ENCODE results near the gene ZNF22.

ZNF22 gene

DNA sequence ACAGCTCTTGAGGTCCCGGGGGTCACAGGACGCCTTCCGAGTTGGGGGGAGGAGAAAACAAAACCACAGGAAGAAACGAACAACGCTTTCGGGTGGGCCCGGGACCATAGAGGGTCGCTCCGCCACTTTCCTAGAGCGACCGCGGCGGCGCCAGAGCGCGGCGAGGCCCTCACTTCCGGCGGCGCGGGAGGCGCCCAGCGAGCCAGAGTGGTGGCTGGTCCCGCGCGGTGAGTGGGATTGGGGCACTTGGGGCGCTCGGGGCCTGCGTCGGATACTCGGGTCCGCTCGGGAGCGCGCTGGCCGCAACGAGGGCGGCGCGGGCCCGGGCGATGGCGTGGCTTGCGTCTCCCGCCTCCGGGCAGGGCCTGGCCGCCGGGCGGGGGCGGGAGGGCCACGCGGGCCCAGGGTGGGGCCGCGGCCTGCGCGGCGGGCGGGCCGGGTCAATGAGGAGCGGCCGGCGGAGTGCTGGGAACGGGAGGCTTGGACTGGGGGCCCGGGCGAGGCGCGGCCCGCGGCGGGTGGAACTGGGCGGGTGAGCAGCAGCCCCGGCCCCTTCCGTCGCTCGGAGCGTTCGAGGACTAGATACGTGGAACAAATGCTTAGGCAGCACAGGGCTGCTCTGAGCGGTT lies at the start of gene ZNF22:
ZNF22 (plus strand) TSS at position 172 of the 629 bp plus-strand sequence. CDS start 2,446 bp downstream, outside the sequence.
- DNase-seq, result peak in 1 of 2 experiments; percentile 13

DNA sequence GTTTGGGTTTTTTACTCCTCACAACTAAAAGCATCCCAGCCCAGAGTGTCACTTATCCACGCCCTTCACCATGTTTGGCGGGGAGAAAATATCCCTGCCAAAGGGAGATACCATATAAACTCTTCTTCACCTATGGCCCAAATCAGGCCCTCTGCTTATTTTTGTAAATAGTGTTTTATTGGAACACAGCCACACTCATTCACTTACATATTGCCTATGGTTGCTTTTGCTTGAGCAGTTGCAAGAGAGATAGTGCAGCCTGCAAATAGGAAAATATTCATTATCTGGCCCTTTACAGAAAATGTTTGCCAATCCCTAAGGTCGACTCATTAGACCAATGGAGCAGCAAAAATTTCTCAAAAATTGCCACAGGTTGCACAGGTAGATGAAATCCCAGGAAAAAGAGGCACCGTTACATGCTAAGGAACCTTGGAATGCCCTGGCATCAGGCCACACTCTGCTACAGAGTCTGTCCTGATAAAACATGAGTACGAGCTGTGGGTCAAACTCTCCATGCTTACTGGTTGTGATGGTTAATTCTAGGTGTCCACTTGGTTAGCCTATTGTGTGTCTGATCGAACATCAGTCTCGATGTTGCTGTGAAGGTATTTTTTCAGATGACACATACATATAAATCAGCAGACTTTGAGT lies 49.0 kb upstream of the ZNF22 start:
- DNase-seq, result no peak

DNA sequence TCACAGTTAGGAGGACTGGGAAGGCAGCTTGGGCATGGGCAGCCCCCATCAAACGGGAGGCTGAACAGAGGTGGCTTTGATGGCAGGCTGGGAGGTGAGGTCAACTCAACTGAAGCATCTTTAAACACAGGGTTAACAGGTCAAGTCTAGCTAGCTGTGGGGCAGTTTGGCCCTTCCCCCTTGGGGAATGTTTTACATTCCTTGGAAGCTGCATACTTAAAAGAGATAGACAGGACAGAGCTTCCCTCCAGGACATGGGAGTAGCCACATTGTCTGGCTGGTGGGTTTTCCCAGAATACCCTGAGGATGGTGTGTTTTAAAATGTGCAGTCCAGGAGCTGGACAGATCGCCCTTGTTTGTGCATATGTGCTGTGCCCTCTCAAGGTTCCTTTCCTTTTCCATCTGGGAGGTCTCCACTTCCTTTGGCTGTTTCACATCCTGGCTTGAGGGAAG lies 47.9 kb upstream of the ZNF22 start:
- no peak for DNase-seq

DNA sequence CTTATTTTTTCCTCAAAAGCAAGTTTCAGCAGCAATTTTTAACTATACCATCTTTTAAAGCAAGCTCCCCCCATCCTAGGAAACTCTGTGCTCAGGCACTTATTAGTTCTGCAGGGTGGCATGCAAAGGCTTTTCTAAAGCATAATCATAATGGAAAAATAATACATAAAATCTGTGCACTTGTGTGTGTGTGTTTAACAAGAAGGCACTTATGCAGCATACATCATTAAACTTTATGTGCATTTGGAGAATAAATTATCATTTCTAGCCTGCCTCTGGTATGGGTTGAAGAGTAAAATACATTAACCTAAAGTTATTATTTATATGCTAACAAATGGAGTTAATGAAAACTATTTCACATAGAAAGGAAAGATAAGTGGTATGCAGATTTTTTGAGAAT lies 46.7 kb upstream of the ZNF22 start:
- no peak for DNase-seq

DNA sequence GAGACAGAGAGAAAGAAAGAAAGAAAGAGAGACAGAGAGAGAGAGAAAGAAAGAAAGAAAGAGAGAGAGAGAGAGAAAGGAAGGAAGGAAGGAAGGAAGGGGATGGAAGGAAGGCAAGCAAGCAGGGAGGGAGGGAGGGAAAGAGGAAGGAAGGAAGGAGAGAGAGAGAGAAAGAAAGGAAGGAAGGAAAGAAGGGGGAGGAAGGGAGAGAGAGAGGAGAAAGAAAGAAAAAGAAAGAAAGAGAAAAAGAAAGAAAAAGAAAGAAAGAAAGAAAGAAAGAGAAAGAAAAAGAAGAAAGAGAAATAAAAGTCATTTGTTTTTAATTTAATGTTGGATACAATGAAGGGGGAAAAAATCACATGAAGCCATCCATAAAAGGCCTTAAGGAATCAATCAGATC lies 45.8 kb upstream of the ZNF22 start:
- no peak for DNase-seq

DNA sequence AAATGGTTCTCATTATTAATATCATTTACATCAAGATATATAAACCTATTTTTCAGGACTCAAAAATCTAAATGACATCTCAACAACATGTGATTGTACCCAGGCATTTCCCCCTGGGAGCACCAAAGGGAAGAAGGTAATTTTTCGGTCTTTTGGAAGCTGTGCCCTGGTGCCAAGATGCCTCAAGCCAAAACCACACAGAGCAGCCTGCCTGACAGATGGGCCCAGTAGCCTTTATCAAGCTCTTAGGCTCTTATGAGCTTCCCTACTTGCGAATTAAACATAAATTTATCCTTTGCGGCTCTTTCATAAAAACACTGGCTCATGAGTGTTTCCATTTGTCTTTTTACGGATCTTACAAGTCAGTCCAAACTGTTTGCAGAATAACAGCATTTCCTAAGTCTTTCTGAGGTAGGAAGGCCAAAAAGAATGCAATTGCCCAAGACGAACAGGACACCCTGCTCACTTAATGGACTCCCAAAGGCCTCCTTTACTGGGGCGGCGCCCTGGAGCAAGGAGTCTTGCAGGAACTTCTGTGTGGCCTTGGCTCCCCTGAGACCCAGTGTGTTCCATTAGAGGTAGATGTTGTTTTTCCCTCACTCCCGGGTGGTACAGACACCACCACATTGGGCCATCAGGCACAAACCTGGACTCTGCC lies 45.2 kb upstream of the ZNF22 start:
- peak; percentile 65 to 72 for DNase-seq

DNA sequence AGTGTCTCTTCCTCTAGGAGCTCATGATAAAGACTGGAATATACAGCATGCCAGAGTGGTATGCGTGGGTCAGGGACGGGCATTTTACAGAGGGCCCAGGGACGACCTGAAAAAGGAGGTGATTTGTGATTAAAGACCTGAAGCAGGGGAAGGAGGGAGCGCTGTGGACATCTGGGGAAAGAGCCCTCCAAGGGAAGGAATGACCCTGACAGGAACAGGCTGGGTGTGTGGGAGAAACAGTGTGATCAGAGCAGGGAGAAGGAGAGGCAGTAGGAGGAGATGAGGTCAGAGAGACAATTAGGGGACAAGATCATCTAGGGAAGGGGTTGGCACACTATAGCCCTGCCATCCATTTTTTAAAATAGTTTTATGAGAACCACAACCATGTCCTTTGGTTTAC lies 44.5 kb upstream of the ZNF22 start:
- no peak for DNase-seq

DNA sequence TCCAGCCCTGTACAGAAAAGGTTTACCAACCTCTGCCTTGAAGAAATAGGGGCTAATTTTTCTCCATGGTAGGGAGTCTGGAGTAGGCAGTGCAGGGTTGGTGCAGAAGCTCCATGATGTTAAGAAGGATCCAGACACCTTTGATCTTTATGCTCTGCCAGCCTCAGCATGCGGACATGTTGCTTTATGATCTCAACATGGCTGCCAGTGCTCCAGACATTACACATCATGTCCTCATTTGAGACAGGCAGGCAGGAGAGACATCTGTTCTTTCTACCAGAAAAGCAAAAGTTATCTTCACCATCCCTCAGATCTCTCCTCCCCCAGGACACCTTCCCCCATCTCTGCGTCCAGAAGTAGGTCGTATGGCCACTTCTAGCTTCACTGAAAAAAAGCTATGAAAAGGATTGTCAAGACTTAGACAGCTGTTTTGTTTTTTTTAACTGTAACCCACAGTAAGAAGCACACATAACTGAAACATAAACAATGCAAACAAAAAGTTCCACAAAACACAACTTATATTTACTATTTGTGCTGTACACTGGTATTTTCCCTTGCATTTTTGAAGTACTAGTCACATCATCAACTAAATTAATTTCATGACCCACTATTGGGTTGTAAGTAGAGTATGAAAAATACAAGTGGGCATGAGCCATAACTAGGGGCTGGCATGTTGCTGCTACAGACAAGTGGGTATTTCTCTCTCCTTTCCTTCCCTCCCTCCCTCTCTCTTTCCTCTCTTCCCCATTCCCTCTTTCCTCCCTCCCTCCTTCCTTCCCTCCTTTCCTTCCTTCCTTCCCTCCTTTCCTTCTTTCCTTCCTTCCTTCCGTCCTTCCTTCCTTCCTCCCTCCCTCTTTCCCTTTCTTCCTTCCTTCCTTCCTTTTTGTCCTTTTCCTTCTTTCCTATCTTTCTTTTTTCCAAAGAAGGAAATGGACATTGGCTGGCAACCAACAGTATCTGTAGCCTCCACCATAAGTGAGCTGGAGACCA lies 43.7 kb upstream of the ZNF22 start:
- DNase-seq, result no peak

DNA sequence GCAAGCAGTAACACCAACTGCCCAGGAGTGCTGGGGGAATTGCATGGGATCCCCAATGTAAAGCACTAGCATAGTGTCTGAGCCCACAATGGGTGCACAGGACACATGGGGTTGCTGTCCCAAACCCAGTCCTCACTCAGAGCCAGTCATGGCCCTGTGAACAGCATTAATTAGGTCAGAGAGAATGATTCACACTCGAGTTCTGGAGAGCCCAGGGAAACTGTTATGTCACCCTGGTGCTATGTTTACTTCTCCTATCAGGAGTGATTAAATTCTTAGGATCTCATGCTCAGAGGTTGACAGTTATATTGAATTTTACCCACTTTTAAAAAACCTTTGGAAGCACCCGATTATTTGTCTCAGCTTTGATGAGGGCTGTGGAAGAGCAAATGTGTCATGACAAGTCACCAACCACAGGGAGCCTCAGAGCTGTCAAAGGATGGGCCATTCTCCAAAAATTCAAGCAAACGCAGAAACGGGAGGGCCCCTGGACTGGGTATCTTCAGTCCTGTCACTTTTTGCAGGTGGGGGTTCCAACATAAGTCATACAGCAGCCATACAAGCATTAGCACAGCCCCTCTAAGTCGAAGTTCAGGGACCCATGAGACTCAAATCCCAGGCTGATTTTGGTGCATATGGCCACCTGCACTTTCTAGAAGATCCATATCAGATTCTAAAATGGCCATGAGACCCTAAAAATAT lies 42.4 kb upstream of the ZNF22 start:
- no peak for DNase-seq

DNA sequence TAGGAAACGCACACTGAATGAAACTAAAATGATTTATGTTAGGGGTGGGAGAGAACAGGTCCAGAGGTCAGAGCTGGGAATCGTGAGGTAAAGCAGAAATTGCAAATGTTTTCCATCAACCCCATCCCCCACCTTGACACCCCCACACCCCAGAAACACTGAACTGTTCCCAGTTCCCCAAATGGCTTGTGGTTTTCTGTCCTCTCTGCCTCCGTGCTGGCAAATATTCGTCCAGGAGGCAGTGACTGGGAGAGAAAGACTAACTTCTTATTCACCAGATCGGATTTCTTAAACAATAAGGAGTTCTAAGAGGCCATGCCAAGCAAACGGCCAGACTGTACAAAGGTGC lies 41.9 kb upstream of the ZNF22 start:
- DNase-seq, result no peak

DNA sequence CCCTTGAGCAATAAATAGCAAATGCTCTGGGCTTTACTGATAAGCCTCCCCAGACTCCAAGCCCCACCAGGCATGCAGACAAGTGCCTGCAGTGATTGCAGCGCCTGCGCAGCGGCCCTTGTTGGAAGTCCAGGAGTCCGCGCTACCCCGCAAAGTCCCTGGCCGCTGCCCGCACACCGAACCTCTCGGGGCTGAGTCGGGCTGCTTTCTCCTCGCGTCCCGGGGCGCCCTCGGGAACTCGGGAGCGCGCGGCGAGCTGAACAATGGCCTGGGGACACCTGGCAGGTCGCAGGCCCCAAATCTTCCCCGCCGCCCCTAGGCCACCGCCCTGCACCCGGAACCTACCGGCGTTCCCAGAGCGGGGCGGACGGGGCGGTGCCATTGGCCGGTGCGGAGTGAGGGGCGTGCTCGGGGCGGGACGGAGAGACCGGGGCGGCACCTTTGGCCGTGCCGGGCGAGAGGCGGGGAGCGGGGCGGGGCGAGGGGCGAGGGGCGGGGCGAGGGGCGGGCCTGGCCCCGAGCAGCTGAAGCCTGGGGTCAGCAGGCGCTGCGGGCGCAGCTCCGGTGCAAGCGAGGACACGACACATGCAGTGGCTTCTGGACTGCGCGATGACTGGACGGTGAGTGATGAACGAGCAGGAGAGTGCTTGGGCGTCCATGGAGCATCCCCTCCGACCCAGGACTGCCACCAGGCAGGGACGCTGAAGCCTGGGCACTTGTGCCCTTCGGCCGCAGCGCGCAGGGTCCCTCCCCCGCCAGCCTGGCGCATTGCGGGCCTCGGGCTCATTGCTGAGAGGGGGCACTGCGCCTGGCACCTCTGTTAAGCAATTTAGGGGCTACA lies 41.3 kb upstream of the ZNF22 start, which contains the start of gene RASSF4:
RASSF4 (plus strand) TSS at position 556 of the 841 bp plus-strand sequence. CDS start 10,401 bp downstream, outside the sequence.
- peak; percentile 53 to 78 for DNase-seq

DNA sequence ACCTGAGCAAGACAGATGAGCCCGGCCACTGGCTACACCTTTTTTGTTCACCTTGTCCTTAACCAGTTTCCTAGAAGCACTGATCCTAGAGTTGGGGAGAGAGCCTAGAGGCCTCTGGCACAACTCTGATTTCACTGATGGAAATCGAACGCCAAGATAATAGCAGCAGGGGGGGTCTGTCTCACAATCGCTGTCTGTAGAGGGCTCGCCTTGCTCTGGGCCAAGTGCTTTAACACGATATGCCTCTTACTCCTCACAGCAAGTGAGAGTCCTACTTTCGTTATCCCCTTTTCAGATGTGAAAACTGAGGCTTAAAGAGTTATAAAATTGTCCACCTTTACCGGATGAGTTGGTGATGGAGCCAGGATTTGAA lies 40.6 kb upstream of the ZNF22 start:
- DNase-seq, result no peak

DNA sequence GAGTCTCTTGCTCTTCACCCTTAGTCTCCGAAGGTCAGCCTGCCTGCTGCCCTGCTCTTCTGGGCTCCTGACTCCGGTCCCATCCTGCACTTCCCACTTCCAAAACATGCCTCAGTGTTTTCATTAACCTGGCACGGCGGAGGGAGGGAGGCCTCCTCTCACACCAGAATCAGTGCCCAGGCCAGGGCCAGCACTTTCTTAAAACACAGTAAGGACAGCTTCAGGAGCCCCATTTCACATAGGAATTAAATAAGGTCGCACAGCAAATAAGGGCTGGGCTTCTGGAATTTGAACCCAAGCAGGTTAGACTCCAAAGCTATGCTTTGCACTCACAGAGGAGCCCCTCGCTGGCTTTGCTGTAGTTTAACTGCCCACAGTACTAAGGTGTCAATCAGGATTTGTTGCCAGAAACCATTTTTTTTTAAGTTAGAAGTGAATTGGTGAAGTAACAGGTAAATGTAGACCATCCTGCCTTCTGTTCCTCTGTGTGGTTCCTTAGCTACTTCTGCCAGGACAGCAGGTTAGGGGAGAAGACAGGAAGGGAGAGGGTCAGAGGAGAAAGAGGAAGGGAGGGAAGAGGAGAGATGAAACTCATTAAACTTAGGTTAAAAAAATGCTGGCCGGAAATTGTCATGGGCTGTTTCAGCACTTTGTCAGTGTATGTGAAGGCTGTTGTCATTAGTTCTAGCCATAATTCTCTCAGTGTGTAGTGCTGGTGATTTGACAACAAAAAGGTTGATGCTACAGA lies 40.1 kb upstream of the ZNF22 start:
- DNase-seq, result no peak

DNA sequence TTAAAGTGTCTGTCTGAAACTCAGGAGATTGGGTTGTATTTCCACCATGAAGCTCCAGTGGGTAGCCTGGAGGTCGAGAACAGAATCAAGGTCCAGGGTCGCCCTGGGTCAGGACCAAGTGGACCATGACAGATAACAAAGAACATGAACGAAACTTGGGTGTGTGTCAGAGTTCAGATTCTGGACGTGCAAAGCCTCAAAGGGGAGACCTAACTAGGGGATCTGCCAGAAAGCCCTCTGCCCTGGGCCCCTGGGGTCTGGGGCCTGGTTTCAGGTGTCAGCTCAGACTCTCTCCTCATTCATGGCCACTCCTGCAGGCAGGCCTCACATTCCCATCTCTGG lies 39.5 kb upstream of the ZNF22 start:
- no peak for DNase-seq

DNA sequence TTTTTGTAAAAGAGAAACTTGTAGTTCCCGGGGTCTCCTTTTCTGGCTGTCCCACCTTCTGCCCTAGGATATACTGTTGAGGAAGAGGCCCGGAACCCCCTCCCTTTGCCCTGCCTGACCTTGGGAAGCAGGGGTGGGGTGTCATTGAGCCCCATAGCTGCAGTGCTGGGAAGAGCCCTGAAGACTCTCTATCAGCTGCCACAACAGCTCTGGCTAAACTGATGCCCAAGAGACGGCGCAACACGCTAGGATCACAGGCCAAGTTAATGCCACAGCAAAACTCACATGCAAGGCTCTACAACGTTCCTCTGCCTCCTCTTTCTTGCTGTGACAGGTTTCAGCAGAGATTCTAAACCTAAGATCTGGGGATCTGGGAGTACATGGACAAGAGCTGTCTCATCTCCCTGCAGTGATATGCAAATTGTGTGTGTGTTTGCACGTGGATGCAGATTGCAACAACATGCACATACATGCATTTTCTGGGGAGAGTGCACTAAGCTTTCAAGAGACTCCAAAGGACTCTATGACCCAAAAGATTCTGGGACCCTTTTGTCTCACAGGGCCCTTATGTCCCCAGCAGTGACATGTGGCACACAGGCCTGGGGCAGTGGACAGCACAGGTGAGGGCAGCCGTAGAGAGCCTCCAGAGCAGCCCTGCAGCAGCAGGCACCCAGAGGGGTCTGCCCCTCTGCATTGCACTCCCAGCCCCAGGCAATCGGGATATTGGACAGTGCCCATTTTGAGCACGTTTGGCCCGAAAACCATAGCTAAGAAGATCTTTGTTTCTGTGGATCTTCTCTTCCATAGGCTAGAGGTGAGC lies 38.6 kb upstream of the ZNF22 start:
- DNase-seq, result no peak

DNA sequence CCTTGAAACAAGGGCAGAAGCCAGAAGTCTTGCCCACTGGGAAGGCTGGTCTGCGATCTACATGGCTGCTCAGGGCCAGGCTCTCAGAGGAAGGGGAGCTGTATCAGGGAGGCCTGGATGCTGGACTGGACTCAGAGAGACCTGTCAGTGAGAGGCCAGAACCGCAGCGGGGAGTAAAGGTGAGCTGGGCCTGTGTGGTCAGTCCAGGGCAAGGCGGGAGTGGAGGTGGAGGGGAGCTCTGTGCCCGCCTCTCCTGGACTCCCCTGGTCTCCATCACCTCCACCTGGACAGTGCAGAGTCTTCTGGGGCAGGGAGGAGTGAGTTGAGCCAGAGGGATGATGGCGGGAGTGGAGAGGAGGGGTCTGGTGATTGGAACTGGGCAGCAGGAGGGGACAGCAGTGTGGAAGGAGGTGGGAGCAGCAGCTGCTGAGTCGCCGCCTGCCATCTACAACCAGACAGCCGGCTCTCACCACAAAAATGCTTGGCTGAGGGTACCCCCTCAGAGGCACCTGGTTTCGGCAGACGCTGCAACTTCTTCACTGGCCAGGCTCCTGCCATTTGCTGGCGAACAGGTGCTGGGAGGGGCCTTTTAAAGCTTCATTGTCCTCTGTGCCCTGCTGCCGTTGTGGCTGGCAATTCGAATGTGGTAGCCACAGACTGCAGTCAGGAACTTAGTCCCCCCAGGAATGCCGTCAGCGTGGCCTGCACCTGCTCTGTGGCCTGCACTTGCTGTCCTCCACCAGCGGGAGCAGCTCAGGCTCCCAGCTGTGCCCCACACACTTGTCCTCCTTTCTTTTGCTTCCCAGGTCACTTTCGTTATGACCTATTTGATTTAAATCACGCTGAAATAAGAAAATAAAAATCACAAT lies 37.6 kb upstream of the ZNF22 start:
- no peak for DNase-seq

DNA sequence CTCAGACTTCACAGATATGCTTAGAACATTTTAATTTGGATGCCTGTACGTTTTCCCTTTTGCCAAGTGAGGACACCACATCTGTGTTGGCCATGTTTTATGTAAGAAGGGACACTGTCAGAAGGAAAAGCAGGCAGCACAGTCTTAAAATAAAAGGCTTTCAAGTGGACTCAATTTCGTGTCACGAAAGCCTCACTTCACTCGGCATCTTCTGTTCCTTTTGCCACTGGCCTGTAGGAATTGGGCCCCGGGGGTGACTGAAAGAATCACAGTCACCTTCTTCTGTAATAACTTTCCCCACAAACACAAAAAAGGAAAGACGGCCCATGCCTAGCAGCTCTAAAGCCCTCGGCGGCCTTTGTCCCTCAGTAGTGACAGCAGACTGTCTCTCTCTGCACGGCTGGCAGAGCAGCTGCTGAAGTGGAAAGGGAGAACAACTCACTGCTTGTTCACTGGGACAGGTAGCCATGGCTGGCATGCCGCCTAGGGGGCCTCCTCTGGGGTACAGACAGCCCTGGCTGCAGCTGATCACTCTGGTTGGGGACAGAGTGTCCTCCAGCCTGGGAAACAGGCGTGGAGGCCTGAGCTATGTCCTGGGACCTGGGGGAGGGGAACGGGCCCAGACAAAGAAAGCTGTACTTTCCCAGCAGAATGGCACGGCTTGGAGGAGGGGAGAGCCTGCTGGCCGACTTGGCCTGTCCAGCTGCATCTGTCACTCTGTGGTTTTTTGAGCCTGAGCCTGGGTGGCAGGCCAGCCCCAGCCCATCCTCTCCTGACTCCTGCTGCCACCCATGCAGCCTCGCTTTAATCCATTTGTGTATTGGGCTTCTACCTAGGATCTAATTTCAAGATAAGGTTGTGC lies 36.7 kb upstream of the ZNF22 start:
- peak in 1 of 2 experiments; percentile 69 for DNase-seq

DNA sequence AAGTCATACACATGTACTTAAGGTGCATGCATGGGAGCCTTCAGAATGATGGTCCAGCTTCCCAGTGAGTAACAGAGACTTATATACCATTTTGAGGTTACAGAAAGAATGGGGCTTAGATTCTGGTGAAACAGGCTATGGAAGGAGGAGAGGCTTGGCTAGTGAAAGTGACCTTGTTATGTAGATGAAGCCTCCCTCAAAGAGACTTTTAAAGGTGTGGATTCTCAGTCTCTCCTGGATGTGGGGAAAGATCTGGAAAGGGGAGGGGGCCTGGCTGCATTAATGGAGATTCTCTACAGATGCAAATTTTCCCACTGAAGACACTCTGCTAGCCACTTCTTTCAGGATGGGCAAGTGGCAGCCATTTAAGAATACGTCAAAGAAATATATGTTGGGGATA lies 35.6 kb upstream of the ZNF22 start:
- no peak for DNase-seq

Measured in cerebellar nuclear complex (tissue), 1 donor.